ENCODE measurements around the gene PRKCG. TPM values are rescaled to one million over a fixed set of nuclear protein-coding genes. Genes with fewer than 3 reads are reported as not detected.

Gene PRKCG
- polyA plus RNA-seq, 3 donors, result 0.01 TPM; not detected in 2

DNA sequence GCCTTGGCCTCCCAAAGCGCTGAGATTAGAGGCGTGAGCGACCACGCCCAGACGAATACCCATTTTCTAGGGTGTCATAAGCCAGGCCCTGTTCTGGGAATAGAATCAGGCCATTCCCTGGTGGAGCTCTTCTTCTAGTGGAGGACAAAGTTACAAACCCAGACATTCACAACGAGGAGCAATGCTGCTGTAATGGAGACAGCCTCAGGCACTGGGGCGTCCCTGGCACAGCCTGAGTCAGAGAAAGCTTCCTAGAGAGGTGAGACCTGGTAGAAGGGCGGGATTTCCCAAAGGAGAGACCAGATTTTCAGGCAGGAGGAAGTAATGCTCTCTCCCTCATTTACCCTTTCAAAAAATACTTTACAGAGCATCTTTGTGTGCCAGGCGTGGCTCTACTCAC, 12.7 kb downstream of the PRKCG start:
- Mint-ChIP-seq H3K4me3 (peak overlapping the region in 1 of 2 donors; percentile 19), H3K4me1 (peaks cover 6% of the 10 kb centered on the region), H3K27me3 (ENCODE audit: low read depth in 3 of 3) (peaks cover 38 to 67% (median 59%) of the 10 kb centered on the region in 3 donors), H3K9me3 (peaks cover 0 to 4% (median 0%) of the 10 kb centered on the region in 7 donors), H3K36me3 (no peaks in the 10 kb centered on the region), H3K27ac (peak overlapping the region in 1 of 7 donors; percentile 33)
- Histone ChIP-seq H3K27me3 (ENCODE audit: control insufficient read depth in 2 of 2, insufficient read depth in 2 of 2, low read length in 2 of 2) (peaks cover 10 to 32% of the 10 kb centered on the region in 2 donors), H3K27ac (ENCODE audit: low read depth in 1 of 2, low read length in 2 of 2) (no peak overlapping the region), H3K79me2 (ENCODE audit: insufficient read depth, low read length) (no peaks in the 10 kb centered on the region), H2AFZ (ENCODE audit: insufficient read depth, low read depth, low read length, poor library complexity, severe bottlenecking) (no peak overlapping the region), H3K4me2 (replicated peaks; ENCODE audit: extremely low read depth, low read length, poor library complexity, severe bottlenecking) (no peak overlapping the region), H3K9ac (ENCODE audit: insufficient read depth, low read length, poor library complexity, severe bottlenecking) (no peak overlapping the region), H3K9me3 (replicated peaks in 1 of 2; ENCODE audit: control insufficient read depth in 1 of 2, insufficient read depth in 1 of 2, low read length in 2 of 2) (no peaks in the 10 kb centered on the region), H4K20me1 (ENCODE audit: insufficient read depth, low read length) (no peaks in the 10 kb centered on the region), H3K4me1 (ENCODE audit: control insufficient read depth in 1 of 2, insufficient read depth in 2 of 2, low read length in 2 of 2) (peaks cover 5% of the 10 kb centered on the region in 2 donors), H3K4me3 (replicated peaks in 1 of 3; ENCODE audit: low read depth in 2 of 3, low read length in 3 of 3) (no peak overlapping the region), H3K36me3 (replicated peaks in 1 of 2; ENCODE audit: control insufficient read depth in 1 of 2, insufficient read depth in 2 of 2, low read length in 2 of 2) (no peaks in the 10 kb centered on the region)
- DNase-seq, result no peak
- TF ChIP-seq, protein P1, sequence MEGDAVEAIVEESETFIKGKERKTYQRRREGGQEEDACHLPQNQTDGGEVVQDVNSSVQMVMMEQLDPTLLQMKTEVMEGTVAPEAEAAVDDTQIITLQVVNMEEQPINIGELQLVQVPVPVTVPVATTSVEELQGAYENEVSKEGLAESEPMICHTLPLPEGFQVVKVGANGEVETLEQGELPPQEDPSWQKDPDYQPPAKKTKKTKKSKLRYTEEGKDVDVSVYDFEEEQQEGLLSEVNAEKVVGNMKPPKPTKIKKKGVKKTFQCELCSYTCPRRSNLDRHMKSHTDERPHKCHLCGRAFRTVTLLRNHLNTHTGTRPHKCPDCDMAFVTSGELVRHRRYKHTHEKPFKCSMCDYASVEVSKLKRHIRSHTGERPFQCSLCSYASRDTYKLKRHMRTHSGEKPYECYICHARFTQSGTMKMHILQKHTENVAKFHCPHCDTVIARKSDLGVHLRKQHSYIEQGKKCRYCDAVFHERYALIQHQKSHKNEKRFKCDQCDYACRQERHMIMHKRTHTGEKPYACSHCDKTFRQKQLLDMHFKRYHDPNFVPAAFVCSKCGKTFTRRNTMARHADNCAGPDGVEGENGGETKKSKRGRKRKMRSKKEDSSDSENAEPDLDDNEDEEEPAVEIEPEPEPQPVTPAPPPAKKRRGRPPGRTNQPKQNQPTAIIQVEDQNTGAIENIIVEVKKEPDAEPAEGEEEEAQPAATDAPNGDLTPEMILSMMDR (IDR thresholded peaks at IDR 0.05), result no peak
- 84% methylated on average over 6 of the region's 9 CpGs for WGBS (ENCODE audit: insufficient coverage)
- intact Hi-C loops (cut with micrococcal nuclease), result no loop called here

DNA sequence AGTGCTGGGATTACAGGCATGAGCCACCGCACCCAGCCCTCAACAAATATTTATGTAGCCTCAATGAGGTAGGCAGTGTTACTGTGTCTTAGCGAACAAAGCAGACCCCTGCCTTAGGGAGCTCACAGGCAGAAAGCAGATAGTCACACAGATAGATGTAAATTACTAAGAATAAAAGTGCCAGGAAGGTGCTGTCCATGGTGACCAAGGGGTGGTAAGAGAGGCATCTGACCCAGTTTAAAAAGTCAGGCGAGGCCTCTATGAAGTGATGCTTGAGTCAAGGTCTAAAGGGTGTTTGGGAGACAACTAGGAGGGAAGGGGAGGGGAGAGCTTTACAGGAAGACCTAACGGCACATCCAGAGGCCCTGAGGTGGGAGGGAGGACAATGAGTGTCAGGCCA, 14.7 kb downstream of the PRKCG start:
- no peak overlapping the region for H2AFZ ChIP-seq (ENCODE audit: insufficient read depth, low read depth, low read length, poor library complexity, severe bottlenecking)
- no peaks in the 10 kb centered on the region for H3K79me2 ChIP-seq (ENCODE audit: insufficient read depth, low read length)
- DNase-seq, result no peak
- peaks cover 0 to 4% (median 0%) of the 10 kb centered on the region in 7 donors for H3K9me3 Mint-ChIP-seq
- no peaks in the 10 kb centered on the region for H3K36me3 Mint-ChIP-seq
- H3K4me1 ChIP-seq (ENCODE audit: control insufficient read depth in 1 of 2, insufficient read depth in 2 of 2, low read length in 2 of 2), result no peaks in the 10 kb centered on the region
- peaks cover 10 to 28% of the 10 kb centered on the region in 2 donors for H3K27me3 ChIP-seq (ENCODE audit: control insufficient read depth in 2 of 2, insufficient read depth in 2 of 2, low read length in 2 of 2)
- peaks cover 3% of the 10 kb centered on the region for H3K4me1 Mint-ChIP-seq
- H4K20me1 ChIP-seq (ENCODE audit: insufficient read depth, low read length), result no peaks in the 10 kb centered on the region
- H3K9ac ChIP-seq (ENCODE audit: insufficient read depth, low read length, poor library complexity, severe bottlenecking), result no peak overlapping the region
- no peak overlapping the region for H3K4me2 ChIP-seq (replicated peaks; ENCODE audit: extremely low read depth, low read length, poor library complexity, severe bottlenecking)
- no peak overlapping the region for H3K27ac Mint-ChIP-seq
- H3K4me3 ChIP-seq (replicated peaks in 1 of 3; ENCODE audit: low read depth in 2 of 3, low read length in 3 of 3), result no peak overlapping the region
- H3K4me3 Mint-ChIP-seq, result no peak overlapping the region
- H3K27me3 Mint-ChIP-seq (ENCODE audit: low read depth in 3 of 3), result peaks cover 37 to 66% (median 59%) of the 10 kb centered on the region in 3 donors
- WGBS (ENCODE audit: insufficient coverage), result 48% methylated on average over 4 of the region's 4 CpGs
- TF ChIP-seq, protein P1 (IDR thresholded peaks at IDR 0.05), result no peak
- intact Hi-C loops (cut with micrococcal nuclease), result no loop called here
- H3K36me3 ChIP-seq (replicated peaks in 1 of 2; ENCODE audit: control insufficient read depth in 1 of 2, insufficient read depth in 2 of 2, low read length in 2 of 2), result no peaks in the 10 kb centered on the region
- H3K27ac ChIP-seq (ENCODE audit: low read depth in 1 of 2, low read length in 2 of 2), result no peak overlapping the region
- H3K9me3 ChIP-seq (replicated peaks in 1 of 2; ENCODE audit: control insufficient read depth in 1 of 2, insufficient read depth in 1 of 2, low read length in 2 of 2), result no peaks in the 10 kb centered on the region

Measured in CD14-positive monocyte (primary cell).